HPDE6-E6E7 (cell line): ENCODE measurements around the gene CRABP2.

Experiments used
- DNase-seq: peaks from one replicate; pipeline ENCODE4 v3.0.0; 2011; ENCODE audit warnings: missing footprints; ENCODE audit errors: extremely low spot score

Gene CRABP2

DNA sequence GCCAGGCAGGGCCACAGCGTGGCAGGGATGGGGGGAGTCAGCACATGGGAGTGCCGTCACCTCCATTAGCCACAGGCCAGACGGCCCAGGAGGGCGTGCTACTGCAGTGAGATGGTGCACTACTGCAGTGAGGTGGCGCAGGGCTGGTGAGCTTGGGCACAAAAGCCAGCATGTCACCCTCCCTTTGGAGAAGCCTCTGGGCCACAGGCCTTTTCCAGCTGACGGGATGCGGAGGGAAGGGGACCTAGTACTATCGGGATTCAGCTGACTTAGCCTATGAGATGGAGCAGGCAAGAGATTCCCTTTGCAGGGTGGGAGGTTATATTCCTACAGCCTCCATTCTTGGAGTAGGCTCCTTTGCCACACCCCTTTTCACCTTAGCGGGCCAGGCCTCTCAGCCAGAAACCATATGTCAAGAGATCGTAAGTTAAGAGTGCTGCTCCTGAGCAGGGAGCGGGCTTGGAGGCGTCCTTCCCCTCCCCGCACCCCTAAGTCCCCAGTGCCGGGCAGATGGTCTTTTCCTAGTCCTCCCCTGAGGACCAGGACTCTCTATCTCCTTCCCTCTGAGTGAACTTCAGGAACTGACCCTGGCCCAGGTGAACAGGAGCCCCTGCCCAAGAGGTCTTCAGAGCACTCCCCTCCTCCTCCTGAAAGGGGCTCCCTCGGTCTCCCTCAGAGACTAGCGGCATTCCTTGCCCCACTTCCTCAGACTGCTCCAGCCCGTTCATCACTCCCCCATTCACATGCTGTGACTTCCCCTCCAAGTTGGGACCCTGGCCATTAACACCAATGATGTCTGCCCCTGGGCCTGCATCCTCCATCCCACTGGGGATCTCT is 36.4 kb downstream of the CRABP2 start:
- no peak for DNase-seq

DNA sequence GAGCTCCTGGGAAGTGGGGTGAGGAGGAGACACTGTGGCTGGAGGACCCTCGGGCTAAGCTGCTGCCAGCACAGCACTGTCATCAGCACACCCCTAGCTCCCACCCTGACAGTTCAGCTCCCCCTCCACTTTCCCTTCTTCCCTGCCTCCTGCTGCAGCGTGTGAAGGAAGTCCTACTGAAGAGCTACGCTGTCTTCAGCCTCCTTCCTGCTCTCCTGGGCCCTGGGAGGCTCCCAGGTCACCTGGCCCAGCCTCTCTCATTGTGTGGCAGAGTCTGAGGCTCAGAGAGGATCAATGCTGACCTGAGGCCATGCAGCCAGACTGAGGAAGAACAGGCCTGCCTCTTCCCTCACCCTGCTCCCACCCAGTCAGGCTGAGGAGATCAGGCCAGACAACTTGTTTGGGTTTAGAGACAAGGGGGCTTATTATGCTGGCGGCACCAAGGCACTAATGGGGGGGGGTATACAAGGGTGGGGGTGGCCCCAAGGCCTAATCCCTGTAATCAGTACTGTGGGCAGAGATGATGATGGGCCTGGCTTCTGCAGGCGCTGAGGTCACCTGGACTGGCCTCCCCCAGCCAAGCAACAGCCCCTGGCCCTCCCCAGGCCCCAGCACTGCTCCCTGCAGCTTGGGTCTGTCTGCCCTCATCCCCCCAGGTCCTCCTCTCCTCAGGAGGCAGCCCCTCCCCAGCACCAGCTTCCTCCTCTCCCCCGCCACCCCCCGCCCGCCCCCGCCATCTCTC is 37.2 kb downstream of the CRABP2 start:
- DNase-seq: no peak

DNA sequence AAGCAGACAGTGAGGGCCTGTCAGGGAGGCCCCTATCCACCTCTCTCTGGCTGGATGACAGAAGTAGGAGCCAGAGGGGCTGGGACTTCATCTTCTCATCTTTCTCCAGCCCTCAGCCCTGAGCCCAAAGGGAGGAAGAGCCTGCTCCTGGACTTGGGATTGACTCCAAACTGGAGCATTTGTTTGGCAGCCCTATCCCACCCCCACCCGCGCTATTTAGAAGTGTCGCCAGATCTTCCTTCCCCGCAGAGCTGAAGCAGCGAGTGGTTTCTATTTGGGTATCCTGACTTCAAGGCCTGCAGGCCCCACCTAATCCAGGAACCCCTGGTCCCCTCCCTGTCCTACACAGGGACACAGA is 37.8 kb downstream of the CRABP2 start:
- no peak for DNase-seq

DNA sequence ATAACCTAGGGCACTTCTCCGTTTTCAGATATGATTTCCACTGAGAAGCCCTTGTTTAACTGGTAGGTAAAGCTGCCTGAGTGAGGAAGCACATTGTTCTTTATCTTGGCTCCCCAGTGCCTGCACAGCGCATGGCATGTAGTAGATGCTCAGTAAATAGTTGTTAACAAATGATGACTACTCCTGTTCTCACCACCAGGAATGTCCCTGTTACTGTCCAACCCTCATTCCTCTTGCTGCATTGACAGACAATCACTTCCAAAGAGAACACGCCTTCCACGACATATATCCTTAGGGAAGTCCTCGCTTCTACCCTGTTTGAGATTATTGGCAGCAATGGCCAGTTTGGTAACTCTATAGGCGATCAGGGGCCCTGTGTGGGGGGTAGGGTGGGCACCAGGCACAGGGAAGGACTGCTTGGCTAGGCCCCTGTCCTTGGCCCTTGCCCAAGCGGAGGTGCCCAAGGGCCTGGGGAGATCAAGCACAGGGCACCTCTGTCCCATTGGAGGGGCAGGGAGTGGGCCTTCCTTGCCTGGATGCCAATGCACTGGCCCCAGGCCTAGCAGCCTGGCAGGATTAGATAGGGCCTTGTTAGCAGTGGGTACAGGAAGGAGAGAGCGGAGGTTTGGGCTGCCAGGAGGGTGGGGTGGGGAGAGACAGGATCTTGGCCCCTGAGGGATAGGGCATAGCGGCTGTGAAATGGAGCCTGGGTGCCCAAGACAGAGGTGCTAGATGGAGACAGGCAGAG is 38.3 kb downstream of the CRABP2 start:
- no peak for DNase-seq

DNA sequence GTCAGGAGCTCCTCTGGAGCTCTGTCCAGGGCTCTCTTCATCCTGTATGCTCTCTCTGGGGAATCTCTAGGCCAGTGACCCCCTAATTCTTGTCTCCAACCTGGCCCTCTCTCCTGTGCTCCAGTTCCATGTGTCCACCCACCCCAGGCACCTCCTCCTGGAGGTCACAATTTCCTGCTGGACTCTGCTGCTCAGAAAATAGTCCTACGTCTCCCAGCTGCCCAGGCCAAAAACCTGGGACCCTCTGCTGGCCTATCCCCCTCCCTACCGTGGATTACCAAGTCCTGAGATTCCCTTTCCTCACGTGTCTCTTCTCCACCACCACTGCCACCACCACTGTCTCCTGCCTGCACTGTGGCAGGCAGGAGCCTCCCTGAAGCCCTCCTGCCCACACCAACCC is 39.8 kb downstream of the CRABP2 start:
- DNase-seq: no peak

DNA sequence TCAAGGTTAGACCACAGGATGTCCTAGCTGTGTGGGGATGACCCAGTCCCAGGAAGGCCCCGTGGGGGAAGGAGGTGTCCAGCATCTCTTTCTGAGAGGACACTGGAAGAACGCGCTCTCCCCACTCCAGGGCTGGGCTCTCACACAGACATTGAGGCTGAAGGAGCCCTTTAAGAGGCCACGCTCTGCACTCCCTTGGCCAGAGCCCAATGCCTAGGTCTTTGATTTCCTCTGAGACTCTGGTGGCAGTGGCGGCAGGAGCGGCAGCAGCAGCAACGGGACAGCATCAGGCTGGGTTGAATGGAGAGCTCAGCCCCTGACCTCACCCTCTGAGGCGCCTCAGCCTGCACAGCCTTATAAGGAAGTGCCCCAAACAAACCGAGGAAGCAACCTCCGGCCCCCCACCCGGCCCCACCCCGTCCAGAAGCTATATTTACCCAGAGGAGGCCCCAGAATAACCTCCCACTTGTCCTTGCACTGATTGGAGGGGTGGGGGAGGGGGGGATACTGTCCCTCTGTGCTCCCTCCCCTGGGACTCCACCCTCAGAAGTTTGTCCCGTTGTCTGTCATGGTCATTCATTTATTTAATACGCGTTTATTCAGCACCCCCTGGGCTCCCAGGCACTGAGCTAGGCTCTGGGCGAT is 40.5 kb downstream of the CRABP2 start:
- DNase-seq: no peak

DNA sequence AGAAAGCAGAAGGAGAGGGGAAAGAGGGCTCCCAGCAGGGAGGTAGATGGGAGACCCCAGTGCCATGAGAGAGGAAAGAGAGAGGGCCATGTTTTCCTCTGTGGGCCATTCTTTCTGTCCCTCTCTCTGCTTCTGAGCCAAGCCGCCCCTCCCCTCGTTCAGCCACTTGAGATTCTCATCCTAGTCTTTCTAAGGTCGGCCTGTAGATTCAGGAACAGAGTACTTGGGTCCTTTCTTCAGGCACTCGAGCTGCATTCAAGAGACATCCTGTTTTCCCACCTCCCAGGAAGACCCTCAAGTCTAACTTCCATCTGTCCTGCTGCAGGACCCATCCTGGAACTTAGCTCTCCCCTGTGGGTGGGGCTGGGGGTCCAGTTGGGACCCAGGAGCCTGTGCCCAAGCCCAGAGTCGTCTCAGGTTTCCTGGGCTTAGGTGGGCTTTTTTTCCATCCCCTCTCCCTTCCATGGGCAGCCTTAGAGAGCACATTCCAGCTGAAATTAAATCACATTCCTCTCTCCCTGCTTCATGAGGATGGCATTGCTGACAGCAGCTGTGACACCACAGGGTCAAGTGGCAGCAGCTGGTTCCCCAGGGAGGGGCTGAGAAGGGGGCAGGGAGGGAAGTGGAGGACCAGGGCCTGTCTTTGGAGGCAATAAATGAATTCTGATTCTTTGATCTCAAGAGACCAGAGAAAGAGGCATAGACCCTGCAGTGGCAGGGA is 41.2 kb downstream of the CRABP2 start:
- DNase-seq: no peak

DNA sequence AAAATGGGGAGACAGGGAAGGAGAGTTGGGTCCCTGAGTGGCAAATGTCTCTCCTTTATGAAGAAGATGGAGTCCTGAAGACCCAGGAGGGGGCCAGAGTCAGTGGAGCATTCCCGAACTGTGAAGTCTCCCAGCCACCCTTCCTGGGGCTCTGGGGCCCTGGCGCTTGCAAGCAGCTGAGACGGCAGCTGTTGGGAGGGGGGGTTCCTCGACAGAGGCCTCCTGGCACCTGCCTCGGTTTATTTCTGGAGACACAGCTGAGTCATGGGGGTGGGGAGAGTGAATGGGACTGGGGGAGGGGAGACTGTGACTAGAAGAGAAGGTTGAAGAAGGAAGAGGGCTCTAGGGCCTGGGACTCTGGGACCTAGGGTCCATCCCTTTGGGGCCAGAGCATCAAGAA is 42.2 kb downstream of the CRABP2 start:
- no peak for DNase-seq

DNA sequence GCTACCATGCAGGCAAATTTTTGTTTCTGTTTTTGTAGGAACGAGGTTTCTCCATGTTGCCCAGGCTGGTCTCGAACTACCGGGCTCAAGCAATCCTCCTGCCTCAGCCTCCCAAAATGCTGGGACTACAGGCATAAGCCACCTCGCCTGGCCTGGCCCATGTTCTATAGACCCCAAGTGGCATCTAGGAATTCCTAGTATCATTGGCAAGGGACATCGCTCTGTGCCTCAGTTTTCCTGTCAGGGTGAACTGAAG is 42.7 kb downstream of the CRABP2 start:
- no peak for DNase-seq

DNA sequence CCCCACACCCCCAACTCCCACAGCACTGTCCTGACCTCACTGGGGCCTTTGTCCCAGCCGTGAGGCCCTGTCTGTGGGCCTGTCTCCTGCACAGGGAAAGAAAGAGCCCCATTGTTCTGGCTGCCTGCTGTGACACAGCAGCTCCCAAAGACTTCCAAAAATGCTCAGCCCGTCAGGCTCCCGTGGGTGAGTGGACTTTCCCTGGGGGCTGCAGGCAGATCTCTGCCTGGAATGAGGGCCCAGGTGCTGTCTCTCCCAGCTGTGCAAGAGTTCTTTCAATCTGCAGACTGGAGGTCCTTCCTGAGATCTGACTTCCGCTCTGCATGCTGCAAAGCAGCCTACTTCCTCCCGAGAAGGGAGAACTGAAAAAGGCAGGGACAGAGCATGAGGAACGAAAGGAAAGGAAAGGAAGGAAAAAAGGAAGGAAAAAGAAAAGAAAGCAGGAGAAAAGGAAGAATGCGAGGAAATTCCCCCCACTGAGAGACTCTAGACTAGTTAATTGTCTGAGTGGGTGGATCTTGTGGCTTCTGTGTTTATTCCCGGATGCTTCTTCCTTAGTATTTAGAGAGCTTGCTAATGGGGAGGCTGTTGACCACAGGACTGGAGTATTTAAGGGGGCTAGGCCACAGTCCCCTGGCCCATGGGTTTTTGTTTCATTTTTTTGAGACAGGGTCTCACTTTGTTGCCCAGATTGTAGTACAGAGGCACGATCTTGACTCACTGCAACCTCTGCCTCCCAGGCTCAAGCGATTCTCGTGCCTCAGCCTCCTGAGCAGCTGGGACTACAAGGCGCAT is 43.2 kb downstream of the CRABP2 start:
- no peak for DNase-seq

DNA sequence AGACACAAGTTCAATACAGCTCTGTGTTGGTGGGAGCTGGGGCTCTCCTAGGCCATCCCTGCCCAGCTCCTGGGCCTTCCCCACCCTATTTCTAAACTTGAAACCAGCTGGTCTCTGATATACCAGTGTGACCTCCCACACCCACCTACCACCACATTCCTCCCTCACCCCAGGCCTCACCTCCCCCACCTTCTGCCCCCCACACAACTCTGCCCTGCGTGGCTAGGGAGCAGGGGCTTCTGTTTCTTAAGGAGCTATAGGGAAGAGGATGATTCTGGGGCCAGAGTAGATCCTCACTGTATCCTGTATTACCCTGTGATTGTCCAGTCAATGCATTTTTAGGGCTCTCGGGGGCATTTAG is 44.7 kb downstream of the CRABP2 start:
- no peak for DNase-seq

DNA sequence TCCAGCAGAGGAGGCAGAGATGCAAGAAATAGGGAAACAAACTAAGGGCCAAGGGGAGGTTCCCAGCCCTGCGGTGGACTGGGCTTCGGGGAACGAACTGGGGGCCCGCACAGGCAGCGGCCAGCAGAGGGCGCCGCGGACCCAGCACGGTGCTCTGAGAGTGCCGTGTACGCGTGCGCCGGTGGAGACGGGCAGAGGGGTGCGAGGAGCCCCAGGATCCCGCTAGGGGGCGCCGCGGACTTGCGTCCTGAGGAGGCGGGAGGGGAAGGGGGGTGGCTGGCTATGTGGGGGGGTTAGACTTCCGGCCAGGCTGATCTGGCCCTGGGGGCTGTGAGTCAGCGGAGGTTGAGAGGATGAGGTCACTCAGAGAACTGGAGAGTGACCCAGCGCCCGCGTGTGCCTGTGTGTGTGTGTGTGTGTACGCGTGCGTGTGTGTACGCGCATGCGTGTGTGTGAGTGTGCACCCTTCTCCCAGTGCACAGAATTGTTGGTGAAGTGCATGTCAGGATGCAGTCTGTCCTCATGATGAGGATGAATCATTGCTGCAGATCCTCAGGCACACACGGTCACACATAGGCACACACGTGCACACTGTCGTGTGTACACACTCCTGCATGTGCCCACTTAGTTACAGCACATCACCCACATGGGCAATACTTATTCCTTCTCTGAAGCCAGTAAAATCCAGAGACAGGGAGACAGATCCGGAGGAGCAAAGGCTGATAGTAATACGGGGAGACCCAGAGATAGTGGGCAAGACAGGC is 45.2 kb downstream of the CRABP2 start:
- DNase-seq: peak; percentile 97

DNA sequence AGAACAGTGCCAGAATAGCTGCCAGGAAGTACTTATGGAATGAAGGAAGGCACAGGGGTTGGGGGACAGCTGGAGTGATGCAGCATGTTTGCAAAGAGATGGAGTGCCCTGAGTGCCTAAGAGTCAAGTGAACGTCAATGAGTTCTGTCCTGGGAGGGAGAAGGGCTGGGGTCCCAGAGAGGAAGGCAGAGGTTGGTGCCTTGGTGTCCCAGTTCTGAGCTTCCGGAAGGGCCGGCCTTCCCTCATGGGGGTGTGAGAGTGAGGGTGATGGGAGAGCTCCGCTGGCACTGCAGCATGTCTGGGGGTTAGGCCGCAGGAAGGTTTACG is 45.8 kb downstream of the CRABP2 start:
- DNase-seq: no peak

DNA sequence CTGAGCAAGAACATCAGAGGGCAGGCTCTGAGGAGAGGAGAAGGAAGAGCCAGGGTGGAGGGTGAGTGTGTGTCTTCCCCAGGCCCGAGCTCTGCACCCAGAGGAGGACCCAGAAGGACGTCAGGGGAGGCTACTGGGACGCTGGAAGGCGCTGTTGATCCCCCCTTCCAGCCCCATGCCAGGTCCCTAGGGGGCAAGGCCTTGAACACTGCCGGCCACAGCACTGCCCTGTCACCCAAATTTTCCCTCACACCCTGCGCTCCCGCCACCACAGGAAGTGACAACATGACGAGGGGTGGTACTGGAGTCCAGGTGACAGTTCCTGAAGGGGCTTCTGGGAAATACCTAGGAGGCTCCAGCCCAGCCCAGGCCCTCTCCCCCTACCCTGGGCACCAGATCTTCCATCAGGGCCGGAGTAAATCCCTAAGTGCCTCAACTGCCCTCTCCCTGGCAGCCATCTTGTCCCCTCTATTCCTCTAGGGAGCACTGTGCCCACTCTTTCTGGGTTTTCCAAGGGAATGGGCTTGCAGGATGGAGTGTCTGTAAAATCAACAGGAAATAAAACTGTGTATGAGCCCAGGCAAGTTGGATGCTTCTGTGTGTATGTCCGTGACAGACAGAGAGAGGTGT is 46.3 kb downstream of the CRABP2 start:
- no peak for DNase-seq

DNA sequence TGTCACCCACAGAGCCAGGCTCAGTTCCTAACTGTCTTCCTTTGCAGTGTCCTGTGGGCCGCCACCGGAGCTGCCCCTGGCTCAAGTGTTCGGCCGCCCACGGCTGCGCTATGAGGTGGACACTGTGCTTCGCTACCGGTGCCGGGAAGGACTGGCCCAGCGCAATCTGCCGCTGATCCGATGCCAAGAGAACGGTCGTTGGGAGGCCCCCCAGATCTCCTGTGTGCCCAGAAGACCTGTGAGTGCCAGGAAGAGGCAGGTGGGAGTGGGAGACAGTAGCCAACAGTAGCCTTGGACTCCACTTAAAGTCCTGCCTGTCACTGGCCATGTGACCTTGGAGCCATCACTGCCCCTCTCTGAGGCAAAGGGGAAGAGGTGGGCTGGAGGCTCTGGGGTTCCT is 46.9 kb downstream of the CRABP2 start:
- DNase-seq: no peak

DNA sequence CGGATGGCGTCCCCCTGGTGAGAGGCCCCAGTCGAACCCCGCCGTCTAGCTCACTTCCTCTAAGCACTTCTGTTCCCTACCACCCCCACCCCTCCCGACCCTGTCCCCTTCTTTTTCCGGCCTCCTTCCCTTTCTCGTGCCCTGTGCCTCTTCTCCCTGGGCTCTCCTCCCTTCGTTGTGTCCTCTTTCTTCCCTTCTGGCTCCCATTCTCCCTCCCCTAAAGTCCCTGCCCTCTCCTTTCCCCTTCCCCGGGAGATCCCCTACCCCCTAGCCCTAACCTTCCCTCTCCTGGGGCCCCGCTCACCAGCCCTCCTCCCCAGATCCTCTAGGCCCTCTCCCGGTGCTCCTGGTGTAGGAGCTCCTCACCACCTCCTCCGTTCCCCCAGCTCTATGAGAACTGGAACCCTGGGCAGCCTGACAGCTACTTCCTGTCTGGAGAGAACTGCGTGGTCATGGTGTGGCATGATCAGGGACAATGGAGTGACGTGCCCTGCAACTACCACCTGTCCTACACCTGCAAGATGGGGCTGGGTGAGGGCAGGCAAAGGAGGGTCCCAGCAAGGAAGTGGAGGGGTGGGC is 47.6 kb downstream of the CRABP2 start:
- DNase-seq: no peak

DNA sequence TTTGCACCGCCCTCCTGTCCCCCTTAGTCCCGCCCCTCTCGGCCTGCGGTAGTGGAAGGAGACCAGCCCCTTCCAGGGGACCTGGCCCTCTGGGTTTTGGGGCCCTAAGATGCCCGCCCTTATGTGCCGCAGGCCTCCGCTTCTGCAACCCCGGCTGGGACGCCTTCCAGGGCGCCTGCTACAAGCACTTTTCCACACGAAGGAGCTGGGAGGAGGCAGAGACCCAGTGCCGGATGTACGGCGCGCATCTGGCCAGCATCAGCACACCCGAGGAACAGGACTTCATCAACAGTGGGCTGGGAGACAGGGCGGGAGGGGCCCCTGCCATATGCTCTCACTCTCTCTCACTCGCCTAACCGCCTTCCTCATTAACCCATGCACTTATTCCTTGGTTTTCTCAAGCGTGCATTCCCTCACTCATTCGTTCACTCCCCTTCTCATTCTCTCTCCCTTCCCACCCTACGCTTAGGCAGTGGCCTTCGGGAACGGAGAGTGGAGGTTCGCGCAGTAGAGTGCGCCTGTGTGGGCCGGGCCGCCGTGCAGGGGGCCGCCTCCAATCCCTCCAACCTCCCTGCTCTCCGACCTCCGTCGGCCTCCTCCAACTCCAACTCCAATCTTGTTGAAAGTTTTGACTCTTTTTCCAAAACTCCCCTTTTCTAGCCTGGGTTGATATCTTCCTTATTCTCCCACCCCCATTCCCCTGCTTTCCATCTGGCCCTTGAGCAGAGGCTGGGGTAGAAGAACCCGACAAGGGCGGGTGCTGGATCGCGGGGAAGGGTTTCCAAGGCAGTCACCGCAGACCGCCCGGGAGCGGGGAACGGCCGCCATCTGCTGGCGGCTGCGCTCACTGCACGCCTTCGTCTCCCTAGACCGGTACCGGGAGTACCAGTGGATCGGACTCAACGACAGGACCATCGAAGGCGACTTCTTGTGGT is 48.3 kb downstream of the CRABP2 start:
- DNase-seq: peak; percentile 68

DNA sequence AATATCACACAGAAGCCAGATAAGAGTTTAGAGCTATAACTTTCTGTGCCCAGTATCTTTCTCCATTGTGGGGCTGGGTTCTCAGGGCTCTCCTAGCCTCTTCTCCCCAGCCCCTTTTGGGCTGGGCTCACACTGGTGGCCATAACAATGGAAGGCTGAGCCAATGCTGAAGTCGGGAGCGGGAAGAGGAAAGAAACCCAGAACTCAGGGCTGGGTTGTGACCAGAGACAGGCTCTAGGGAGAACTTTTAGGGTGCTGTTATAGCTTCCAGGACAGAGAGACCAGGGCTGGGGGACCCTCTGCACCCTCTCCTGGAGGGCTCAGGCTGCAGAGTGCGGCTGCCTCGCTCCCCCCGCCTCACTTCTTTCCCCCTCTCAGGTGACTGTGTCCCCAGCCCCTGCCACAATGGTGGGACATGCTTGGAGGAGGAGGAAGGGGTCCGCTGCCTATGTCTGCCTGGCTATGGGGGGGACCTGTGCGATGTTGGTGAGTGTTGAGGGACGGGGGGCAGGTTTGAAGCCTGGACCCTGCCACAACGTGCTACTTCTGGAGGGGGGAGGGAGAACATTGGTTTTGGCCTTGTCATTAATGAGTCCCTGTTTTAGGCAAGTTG is 49.4 kb downstream of the CRABP2 start:
- DNase-seq: no peak
